ENCODE data around the gene HKDC1.
A peak's percentile ranks its signal among the peaks of the same experiment; 100 is the strongest.

Gene HKDC1

GRCh38 chr10:69216577-69217118 lies 3.5 kb upstream of the HKDC1 start:
- no peak for DNase-seq

GRCh38 chr10:69217119-69217754 lies 2.9 kb upstream of the HKDC1 start:
- DNase-seq: no peak

- no peak for DNase-seq
Measured at GRCh38 chr10:69218831-69219230, 1.3 kb upstream of the HKDC1 start.

- no peak for DNase-seq
Measured at GRCh38 chr10:69220507-69220906, 375 bp downstream of the HKDC1 start.

GRCh38 chr10:69222157-69223027 lies 2.3 kb downstream of the HKDC1 start:
- DNase-seq: no peak

- no peak for DNase-seq
Measured at GRCh38 chr10:69223028-69223342, 2.9 kb downstream of the HKDC1 start.

- DNase-seq: no peak
Measured at GRCh38 chr10:69224862-69225657, 4.9 kb downstream of the HKDC1 start.

- DNase-seq: no peak
Measured at GRCh38 chr10:69225681-69226080, 5.5 kb downstream of the HKDC1 start.

GRCh38 chr10:69226919-69227450 lies 6.9 kb downstream of the HKDC1 start:
- no peak for DNase-seq

GRCh38 chr10:69228151-69228550 lies 8.0 kb downstream of the HKDC1 start:
- no peak for DNase-seq

GRCh38 chr10:69229616-69229916 lies 9.4 kb downstream of the HKDC1 start:
- no peak for DNase-seq

GRCh38 chr10:69230128-69230527 lies 10.0 kb downstream of the HKDC1 start:
- no peak for DNase-seq

GRCh38 chr10:69232252-69232651 lies 12.1 kb downstream of the HKDC1 start:
- no peak for DNase-seq

- no peak for DNase-seq
Measured at GRCh38 chr10:69232736-69233480, 12.8 kb downstream of the HKDC1 start.

GRCh38 chr10:69234447-69234846 lies 14.3 kb downstream of the HKDC1 start:
- no peak for DNase-seq

GRCh38 chr10:69237528-69238159 lies 17.5 kb downstream of the HKDC1 start:
- DNase-seq: peak; percentile 66

- DNase-seq: no peak
Measured at GRCh38 chr10:69239136-69239535, 19.0 kb downstream of the HKDC1 start.

- no peak for DNase-seq
Measured at GRCh38 chr10:69239816-69240434, 19.8 kb downstream of the HKDC1 start.

- no peak for DNase-seq
Measured at GRCh38 chr10:69240455-69240854, 20.3 kb downstream of the HKDC1 start.

GRCh38 chr10:69241575-69241974 lies 21.4 kb downstream of the HKDC1 start:
- DNase-seq: no peak

GRCh38 chr10:69242040-69242851 lies 22.1 kb downstream of the HKDC1 start:
- no peak for DNase-seq
